HG03095 (cell line): ENCODE results near the gene TRAF2.
"Not testable (repeated sequence)": the region's sequence is repeated elsewhere in the genome, so short reads cannot be mapped to it uniquely, and the experiment has no call there.

Experiments used
- ATAC-seq: cut with Tn5 transposase; IDR thresholded peaks from one replicate; pipeline ENCODE4 v1.9.1; 2021; ENCODE audit warnings: moderate library complexity; ENCODE audit not compliant: unreplicated experiment

TRAF2 gene

DNA sequence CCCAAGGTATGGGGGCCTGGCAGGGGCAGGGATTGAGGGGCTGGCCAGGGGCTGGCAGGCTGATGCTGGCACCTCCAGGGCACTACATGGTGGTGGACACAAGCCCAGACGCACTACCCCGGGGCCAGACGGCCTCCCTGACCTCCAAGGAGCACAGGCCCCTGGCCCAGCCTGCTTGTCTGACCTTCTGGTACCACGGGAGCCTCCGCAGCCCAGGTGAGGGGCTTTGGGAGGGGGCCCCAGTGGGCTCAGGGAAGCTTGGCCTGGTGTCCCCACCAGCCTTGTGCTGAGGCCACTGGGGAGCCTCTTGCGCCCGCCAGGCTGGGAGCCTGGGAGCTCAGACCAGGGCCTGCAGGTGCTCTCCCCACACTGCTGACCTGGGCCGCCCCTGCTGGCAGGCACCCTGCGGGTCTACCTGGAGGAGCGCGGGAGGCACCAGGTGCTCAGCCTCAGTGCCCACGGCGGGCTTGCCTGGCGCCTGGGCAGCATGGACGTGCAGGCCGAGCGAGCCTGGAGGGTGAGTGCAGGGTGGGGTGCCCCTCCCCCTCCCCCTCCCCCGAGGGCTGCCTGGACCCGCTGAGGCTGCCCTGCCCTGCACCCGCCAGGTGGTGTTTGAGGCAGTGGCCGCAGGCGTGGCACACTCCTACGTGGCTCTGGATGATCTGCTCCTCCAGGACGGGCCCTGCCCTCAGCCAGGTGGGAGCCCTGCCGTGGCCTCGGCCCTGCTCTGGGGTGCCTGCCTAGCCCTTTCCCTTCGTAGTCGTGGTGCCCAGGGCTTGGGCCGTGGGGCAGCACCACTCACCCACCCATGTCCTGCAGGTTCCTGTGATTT lies 28.5 kb upstream of the TRAF2 start:
- ATAC-seq = no peak

DNA sequence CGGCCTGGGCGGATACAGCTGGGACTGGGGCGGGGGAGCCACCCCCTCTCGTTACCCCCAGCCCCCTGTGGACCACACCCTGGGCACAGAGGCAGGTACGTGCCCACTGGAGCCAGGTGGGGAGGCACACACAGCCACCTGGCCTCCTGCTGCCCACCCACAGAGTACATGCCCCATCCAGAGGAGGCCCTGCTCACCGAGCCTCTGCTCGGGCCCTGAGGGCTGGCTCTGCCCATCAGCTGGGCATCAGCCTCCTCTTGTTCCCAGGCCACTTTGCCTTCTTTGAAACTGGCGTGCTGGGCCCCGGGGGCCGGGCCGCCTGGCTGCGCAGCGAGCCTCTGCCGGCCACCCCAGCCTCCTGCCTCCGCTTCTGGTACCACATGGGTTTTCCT lies 27.9 kb upstream of the TRAF2 start:
- ATAC-seq = no peak

DNA sequence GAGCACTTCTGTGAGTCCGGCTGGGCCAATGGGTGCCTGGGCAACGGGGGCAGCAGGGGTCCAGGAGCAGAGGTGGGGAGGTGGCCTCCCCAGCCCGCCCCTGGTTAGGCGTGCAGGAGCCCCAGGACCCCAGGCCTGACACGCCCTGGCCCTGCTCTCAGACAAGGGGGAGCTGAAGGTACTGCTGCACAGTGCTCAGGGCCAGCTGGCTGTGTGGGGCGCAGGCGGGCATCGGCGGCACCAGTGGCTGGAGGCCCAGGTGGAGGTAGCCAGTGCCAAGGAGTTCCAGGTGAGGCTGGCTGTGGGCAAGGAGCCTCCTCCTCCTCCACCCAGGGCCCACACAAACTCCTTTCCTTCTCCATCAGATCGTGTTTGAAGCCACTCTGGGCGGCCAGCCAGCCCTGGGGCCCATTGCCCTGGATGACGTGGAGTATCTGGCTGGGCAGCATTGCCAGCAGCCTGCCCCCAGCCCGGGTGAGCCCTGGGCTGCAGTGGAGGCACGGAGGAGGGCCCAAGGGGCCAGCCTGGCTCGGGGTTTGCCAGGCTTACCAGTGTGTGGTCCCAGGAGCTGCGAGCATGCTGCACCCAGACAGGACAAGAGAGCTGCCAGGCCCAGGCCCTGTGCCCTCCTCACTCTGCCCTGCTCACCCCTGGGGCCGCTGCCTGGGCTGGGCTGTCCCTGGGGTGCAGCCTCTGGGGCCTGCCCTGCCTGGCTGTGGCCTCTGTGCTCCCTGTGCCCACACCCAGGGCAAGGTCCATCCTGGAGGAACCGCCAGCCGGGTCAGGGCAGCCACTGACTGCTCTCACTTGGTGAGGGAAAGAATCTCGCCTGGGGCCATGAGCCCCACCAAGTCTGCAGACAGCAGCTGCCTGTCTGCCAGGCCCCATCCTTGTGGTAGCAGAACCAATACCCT lies 27.2 kb upstream of the TRAF2 start:
- ATAC-seq = no peak

DNA sequence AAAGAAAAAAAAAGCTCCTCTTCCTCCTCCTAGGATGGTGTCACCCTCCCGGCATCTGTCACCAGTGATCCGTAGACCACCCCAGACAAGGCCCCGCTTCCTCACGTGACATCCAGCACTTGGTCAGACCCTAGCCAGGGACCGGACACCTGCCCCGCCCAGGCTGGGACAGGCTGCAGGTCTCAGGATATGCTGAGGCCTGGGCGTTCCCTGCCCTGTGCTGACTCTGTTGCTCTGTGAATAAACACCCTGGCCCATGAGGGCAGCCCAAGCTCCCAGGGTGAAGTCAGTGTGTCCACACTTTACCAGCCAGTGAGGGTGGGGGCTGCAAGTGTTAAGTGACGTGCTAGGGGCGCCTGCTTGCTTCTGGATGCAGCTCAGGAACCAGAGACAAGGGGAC lies 25.8 kb upstream of the TRAF2 start:
- no peak for ATAC-seq

DNA sequence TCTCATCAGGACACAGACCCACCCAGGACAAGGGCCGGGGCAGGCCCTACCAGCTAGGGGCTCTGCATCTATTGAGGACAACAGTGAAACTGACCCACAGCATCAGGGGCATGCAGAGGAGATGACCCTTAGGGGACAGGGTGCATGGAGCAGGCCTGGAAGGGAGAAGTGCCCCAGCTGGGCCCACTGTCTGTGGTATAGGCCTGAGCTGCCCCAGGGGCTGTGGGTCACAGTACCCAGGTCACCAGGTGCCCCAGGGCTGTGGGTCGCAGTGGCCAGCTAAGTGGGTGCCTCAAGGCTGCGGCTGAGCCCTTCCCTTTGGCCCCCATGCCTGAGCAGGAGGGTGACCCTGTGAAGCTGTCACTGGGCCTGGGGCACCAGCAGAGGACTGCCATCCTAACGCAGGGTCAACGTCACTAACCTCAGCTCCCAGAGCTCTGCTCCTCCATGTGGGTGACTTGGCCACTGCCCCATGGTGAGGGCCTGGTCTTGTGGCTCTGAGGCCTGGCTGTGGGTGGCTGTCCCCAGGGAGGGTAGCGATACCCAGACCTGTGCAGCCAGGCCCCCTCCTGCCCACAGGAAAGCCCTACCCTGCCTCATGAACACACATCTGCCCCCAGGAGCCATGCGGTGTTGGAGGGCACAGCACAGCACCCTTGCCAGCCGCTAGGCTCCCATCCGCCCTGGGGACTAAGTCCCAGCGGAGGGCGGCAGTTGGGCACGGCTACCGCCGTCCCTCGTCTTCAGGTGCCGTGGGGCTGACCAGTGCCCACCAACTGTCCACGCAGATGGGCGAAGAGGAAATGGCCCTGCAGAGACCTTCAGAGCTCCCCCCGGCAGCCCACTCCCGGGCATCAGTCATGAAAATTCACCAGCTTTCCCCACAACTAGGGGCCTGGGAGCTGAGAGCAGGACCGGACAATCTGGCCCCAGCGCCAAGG lies 25.1 kb upstream of the TRAF2 start:
- no peak for ATAC-seq

DNA sequence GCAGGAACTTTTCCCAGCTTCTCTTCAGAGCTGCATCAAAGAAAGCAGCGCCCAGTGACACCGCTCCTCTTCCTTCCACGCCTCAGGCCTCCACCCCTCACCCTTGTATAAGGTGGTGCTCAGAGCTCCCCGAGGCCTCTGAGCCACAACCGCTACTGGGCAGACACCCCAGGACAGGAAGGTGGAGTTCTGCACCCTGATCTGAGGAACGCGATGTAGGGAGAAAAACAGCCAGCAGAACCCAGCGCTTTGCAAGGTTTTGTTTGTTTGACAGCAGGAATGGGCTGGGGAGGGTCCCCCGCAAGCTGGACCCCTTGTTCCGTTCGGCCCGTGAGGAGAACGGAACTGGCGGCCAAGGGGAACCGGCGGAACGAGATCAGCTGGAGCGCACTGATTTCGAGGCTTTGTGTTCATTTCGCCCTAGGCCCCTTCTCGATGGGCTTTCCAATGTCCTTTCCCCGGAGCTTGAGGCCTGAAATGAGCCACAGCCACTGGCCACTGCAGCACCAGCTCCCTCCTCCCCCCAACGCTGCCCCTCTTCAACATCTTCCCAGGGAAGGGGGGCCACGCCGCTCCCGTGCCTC lies 24.4 kb upstream of the TRAF2 start:
- ATAC-seq = no peak

DNA sequence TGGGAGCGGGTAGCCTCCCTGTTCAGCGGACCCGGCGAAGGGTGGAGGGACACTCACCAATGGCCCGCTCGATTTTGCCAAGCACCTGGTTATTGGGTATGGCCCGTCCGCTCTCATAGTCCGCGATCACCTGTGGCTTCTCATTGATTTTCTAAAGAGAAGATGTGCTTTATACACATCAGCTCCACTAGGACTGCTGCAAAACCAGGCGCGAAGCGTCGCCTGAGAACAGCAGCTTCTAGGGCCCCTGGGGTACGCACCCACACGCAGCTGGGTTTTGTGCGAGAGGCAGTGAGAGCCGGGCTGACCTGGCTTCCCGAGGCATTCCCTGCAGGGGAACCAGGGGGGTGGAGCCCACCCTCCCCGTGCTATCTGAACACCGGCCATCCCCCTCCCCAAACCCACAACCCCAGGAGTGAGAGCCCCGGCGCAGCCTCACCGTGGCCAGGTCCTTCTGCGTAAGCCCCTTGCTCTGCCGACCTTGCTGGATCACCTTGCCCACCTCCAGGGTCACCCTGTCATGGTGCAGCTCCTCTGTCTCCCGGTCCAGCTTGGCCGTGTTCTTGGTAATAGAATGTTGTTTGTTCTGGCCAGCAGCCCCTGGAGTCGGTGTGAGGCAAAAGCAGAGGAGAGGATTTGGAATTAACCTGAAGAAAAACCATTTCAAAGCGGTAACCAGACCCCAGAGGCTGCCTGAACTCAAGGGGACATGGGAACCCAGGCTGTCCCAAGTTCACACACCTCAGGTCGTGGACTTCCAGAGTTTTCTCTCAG lies 23.3 kb upstream of the TRAF2 start:
- no peak for ATAC-seq

DNA sequence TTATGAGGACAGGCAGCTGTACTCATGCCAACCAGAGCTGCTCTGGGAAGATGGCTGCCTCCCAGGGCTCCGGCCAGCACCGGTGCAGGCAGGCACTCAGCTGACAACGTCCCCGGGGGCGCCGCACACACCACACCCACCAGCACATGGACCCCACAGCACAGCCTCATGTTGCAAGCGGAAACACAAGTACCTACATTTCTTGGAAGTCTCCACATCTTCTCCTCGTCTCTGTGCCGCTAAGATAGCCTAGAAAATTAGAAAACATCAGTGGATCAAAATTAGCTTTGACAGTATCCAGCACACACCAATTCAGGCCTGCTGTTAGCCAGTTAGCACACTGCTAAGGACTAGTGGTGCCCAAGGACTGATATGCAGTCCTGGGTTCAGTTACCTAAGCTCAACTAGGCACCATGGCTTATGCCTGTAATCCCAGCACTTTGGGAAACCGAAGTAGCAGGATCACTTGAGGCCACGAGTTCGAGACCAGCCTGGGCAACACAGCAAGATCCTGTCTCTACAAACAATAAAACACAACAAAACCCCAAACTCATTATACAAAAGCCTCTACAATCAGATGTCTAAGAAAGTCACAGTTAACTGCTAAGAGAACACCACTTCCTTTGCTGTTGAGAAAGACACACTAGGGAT lies 22.6 kb upstream of the TRAF2 start:
- ATAC-seq = no peak

DNA sequence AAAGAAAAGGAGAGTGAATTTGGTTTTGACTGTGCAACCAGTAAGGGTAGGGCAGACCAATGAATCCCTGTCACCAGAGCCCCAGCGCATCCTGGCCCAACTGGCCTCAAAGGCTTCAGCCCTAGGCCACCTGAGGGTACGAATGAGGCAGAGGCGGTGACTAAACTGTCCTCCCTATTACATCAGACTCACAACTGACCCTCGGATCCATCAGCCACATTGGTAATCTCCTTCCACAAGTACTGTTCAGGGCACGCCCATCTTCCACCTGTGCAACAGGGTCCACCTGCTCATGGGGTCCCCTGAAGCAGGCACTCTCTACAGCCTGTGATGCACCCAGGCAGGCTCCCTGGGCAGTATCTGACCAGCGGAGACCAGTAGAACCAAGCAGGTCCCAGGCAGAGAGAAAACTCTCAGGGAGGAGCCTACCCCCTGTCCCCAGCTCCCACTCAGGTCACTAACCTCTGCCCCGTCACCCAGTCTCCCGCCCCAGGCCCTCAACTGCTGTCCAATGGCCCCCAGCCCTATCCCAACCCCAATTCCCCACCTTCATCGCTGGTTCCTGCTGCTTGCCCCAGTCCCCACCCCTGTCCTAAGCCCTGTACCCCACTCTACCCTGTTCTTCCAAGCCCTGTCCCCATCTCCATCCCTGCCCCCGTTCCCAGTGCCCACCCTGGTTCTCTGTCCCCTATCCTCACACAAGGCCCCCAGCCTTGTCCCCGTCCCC lies 21.1 kb upstream of the TRAF2 start:
- no peak for ATAC-seq

DNA sequence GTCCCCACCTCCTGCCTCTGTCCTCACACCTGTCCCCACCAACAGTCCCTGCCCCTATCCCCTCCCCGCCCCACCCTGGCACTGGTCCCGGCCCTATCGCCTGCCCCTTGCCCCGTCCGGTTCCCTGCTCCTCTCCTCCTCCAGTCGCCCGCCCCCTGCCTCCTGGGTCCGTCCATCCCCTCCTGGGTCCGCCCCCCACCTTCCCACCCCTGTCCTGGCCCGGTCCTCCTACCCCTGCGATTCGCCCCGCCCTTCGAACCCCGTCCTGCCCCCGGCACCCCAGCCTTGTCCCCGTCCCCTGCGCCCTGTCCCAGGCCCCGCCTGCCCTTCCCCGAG lies 20.6 kb upstream of the TRAF2 start:
- ATAC-seq = no peak

DNA sequence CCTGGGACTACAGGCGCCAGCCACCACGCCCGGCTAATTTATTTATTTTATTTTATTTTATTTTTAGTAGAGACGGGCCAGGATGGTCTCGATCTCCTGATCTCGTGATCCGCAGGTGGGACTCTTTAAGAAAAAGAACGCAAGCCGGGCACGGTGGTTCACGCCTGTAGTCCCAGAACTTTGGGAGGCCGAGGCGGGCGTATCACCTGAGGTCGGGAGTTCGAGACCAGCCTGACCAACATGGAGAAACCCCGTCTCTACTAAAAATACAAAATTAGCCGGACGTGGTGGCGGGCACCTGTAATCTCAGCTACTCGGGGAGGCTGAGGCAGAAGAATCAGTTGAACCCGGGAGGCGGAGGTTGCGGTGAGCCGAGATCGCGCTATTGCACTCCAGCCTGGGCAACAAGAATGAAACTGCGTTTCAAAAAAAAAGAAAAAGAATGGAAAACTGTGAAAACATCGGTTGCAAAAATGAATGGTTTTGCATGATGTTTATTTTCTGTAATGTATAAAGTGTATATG lies 19.4 kb upstream of the TRAF2 start:
- not testable (repeated sequence) for ATAC-seq

DNA sequence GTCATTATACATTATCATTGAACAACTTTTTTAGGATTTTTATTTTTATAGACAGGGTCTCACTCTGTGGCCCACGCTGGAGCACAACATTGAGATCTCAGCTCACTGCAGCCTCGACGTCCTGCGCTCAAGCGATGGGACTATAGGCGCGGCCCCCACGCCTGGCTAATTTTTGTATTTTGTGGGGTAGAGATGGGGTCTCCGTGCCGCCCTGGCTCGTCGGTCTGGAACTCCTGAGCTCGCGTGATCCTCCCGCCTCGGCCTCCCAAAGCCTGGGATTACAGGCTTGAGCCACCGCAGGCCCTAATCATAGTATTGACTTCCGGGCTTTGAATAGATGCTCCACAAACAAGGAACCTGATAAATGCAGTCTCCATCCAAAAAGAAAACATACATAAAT lies 18.8 kb upstream of the TRAF2 start:
- no peak for ATAC-seq

DNA sequence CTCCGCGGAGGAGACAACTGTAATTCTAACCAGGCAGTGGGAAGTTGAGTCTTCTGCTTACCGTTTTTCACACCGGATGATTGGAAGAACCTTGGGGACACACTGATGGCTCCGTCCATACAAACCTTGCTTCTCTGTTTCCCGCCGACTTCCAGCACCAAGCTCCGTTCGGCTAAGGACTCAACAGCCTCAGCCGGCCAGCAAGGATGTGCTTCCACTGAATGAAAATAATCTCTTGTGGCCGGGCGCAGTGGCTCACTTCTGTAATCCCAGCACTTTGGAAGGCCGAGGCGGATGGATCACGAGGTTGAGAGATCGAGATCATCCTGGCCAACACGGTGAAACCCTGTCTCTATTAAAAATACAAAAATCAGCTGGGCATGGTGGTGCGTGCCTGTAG lies 18.4 kb upstream of the TRAF2 start:
- no peak for ATAC-seq

DNA sequence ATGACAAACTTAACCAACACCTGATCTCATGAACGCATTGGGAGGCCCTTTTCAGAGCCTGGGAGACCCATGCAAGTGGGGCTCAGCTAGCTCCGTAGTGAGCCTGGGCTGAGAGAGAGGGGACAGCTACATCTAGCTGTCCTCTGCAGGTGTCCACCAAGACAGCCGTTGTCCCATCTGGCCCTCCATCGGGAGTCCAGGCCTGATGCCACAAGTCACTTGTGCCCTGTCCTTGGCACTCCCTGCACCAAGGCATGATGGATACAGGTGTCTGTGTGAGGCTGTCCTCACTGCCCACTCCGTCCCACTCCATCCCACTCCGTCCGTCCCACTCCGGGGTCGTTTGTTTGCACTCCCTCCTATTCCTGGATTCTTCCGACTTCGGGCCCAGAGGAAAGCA lies 17.7 kb upstream of the TRAF2 start:
- ATAC-seq = no peak

DNA sequence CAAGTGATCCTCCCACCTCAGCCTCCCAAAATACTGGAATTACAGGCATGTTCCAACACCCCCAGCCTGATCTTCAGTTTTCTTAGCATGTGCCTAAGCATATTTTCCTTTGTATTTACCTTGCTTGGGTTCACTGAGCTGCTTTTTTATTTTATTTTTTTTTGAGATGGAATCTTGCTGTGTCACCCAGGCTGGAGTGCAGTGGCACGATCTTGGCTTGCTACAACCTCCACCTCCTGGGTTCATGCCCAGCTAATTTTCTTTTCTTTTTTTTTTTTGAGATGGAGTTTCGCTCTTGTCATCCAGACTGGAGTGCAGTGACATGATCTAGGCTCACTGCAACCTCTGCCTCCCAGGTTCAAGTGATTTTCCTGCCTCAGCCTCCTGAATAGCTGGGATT lies 16.7 kb upstream of the TRAF2 start:
- not testable (repeated sequence) for ATAC-seq

DNA sequence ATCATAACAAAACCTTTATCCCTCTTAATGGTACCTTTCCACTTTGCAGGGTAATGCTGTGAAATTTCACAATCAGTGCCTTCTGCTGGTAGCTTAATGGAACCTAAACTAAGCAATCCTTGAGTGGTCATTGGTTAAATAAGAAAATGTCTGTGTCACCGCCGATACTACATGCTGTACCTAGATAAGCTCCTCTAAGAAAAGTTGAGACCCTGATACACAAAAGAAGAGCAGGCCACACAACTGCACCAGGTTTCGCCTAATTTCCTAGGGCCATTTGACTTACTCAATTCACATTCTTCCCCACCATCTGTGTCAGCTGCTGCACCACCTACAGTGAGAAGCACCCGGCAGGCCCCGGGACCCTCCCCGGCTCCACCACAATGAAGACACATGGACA lies 11.2 kb upstream of the TRAF2 start:
- no peak for ATAC-seq

DNA sequence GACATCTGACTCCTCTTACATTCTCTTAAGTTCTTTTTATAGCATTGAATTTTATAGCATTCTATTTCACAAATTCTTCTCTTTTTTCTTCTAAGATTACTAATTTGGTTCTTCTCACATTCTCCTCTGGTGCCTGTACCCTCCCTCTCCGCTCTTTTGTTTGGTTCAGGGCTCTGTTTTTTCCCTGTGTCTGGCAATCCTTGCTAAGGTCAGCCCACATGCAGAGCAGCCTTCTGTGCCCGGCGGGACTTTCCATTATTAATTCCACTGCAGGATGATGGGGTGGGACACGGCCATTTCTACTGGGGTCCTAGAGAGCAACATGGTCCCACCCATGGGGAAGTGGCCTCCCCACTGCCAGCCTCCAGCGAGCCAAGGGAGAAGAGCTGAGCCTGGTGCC lies 9.8 kb upstream of the TRAF2 start:
- no peak for ATAC-seq

DNA sequence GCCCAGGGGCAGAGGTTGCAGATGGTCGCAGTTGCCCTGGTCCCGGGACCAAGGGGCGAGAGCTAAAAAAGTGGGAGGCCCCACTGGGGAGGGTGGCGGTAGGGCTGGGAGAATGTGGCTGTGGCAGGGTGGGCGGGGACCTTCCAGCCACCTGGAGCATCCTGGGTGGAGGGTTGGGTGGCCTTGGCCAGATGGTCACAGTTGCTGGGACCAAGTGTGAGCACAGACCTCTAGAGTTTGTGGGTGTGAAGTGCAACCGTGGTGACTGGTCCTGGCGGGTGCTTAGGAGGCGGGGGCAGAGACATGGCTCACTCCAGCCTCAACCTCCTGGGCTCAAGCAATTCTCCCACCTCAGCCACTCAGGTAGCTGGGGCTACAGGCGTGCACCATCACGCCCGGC lies 5.7 kb upstream of the TRAF2 start:
- no peak for ATAC-seq

DNA sequence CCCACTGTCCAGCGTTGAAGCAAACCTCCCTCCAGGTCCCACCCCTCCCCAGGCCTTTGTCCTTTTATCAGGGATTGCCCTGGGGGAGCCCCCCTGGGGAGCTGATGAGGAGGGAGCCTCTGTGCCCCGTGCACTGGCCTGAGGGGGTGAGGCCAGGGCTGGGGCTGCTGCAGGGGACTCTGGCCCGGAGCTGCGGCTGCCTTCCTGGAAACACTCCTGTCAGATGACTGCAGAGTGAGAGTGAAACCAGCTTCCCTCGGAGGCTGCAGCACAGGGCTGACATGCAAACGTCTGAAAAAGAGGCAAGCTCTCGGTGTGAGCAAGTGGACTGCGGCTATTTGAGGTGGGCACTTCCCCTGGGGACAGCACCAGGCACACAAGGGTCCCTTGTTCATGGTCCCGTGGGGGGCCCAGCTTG lies 4.6 kb upstream of the TRAF2 start:
- no peak for ATAC-seq
